ENCODE results near the gene RBM44.

DNA sequence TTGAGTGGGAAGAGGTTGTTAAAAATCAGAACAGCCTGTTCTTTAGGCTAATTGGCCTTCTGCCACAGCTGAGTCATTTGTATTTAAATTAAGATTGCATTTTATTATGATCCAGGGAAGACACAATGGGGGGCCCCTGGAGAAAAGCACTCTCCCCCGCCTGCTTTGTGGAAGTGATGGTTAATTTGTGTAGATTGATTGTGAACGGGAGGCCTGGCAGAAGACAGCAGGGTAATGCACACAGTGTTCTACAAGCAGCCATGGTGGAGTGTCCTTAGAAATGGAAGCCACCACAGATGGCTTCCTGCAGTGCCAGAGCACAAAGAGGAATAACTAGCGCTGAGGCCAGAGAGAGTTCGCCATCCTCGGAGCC, 80.5 kb downstream of the RBM44 start:
- TF ChIP-seq, protein P1, sequence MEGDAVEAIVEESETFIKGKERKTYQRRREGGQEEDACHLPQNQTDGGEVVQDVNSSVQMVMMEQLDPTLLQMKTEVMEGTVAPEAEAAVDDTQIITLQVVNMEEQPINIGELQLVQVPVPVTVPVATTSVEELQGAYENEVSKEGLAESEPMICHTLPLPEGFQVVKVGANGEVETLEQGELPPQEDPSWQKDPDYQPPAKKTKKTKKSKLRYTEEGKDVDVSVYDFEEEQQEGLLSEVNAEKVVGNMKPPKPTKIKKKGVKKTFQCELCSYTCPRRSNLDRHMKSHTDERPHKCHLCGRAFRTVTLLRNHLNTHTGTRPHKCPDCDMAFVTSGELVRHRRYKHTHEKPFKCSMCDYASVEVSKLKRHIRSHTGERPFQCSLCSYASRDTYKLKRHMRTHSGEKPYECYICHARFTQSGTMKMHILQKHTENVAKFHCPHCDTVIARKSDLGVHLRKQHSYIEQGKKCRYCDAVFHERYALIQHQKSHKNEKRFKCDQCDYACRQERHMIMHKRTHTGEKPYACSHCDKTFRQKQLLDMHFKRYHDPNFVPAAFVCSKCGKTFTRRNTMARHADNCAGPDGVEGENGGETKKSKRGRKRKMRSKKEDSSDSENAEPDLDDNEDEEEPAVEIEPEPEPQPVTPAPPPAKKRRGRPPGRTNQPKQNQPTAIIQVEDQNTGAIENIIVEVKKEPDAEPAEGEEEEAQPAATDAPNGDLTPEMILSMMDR (IDR thresholded peaks at IDR 0.05), result no peak
- TF ChIP-seq POLR2A (IDR thresholded peaks at IDR 0.05), result no peak

Measured in testis (tissue), 2 donors.